Measurements from ENCODE around the gene SYNPO2.
"Not testable (repeated sequence)": the region's sequence is repeated elsewhere in the genome, so short reads cannot be mapped to it uniquely, and the experiment has no call there.

SYNPO2 gene

GRCh38 chr4:119035951-119036737 is 147.5 kb downstream of the SYNPO2 start:
- no peak for DNase-seq

GRCh38 chr4:119037709-119038108 is 149.1 kb downstream of the SYNPO2 start:
- DNase-seq: no peak

GRCh38 chr4:119038116-119038841 is 149.6 kb downstream of the SYNPO2 start:
- no peak for DNase-seq

GRCh38 chr4:119039160-119039559 is 150.5 kb downstream of the SYNPO2 start:
- no peak for DNase-seq

GRCh38 chr4:119039779-119040178 is 151.1 kb downstream of the SYNPO2 start:
- DNase-seq: peak in 1 of 2 experiments; percentile 11

GRCh38 chr4:119040261-119040660 is 151.6 kb downstream of the SYNPO2 start:
- no peak for DNase-seq

GRCh38 chr4:119040694-119041185 is 152.1 kb downstream of the SYNPO2 start:
- DNase-seq: no peak

GRCh38 chr4:119041396-119041795 is 152.7 kb downstream of the SYNPO2 start:
- DNase-seq: no peak

GRCh38 chr4:119041951-119042560 is 153.4 kb downstream of the SYNPO2 start:
- DNase-seq: peak; percentile 69 to 84

GRCh38 chr4:119046263-119046662 is 157.6 kb downstream of the SYNPO2 start:
- no peak for DNase-seq

- not testable (repeated sequence) for DNase-seq
These were observed 158.4 kb downstream of the SYNPO2 start for GRCh38 chr4:119047059-119047458.

- no peak for DNase-seq
These were observed 159.8 kb downstream of the SYNPO2 start for GRCh38 chr4:119048446-119048845.

- DNase-seq: no peak
These were observed 160.7 kb downstream of the SYNPO2 start for GRCh38 chr4:119049342-119049741.

- no peak for DNase-seq
These were observed 162.0 kb downstream of the SYNPO2 start for GRCh38 chr4:119050527-119051090.

GRCh38 chr4:119053245-119053644 is 164.6 kb downstream of the SYNPO2 start:
- DNase-seq: no peak

- DNase-seq: no peak
These were observed 165.3 kb downstream of the SYNPO2 start for GRCh38 chr4:119053997-119054396.

- DNase-seq: no peak
These were observed 168.8 kb downstream of the SYNPO2 start for GRCh38 chr4:119057417-119057816.

GRCh38 chr4:119059221-119059620 is 170.6 kb downstream of the SYNPO2 start:
- no peak for DNase-seq

GRCh38 chr4:119067125-119067524 is 178.5 kb downstream of the SYNPO2 start:
- not testable (repeated sequence) for DNase-seq

- not testable (repeated sequence) for DNase-seq
These were observed 179.2 kb downstream of the SYNPO2 start for GRCh38 chr4:119067670-119068360.

- DNase-seq: no peak
These were observed 179.9 kb downstream of the SYNPO2 start for GRCh38 chr4:119068529-119068962.

GRCh38 chr4:119070301-119070700 is 181.6 kb downstream of the SYNPO2 start:
- no peak for DNase-seq

Data from NCI-H526 (cell line).